PFSK-1 (cell line): Measurements from ENCODE around the gene IL9R.

ENCODE experiments used
- POLR2AphosphoS5 ChIP-seq: IDR thresholded peaks from 2 replicates; pipeline ENCODE4 v1.6.1; 2012; ENCODE audit warnings: low read depth, mild to moderate bottlenecking, control low read depth, low read length, moderate library complexity
- SIN3A ChIP-seq: IDR thresholded peaks from 2 replicates; pipeline ENCODE4 v1.6.1; 2012; ENCODE audit warnings: mild to moderate bottlenecking, low read length, moderate library complexity, borderline replicate concordance; ENCODE audit not compliant: insufficient read depth

- TF ChIP-seq POLR2AphosphoS5 = no peak
- no peak for TF ChIP-seq SIN3A
These were observed 11.4 kb downstream of the IL9R start for GRCh38 chrX:156008915-156009314.
